H1 (cell line): ENCODE results near the gene TARS3. TPM values are rescaled to one million over a fixed set of nuclear protein-coding genes. Genes with fewer than 3 reads are reported as not detected.

Experiments
- CTCF ChIA-PET: fragments of 300-600 bp; sonication (Branson Sonifier 250); formaldehyde crosslinking; loops from one replicate; lab custom pipeline; 2021; ENCODE audit not compliant: partially characterized antibody; lab: Charles Lee
- POLR2A ChIA-PET: fragments of 300-600 bp; sonication (Branson Sonifier 250); formaldehyde crosslinking; loops from one replicate; lab custom pipeline; 2021; ENCODE audit warnings: inconsistent platforms; ENCODE audit not compliant: partially characterized antibody; lab: Charles Lee
- DNase-seq, 2 experiments: peaks; one replicate each; pipeline versions ENCODE4 v3.0.0 to v3.0.0-alpha.2; 2010 to 2022; ENCODE audit warnings: low spot score in 2 of 2, low read depth in 1 of 2, mixed read lengths in 1 of 2
- FAIRE-seq: peaks from 2 replicates; lab custom pipeline; 2011; peaks lifted over from hg19 to GRCh38; lab: Jason Lieb, UNC
- H2AFZ ChIP-seq: 2 replicates; pipeline ENCODE4 v1.8.1; 2012; ENCODE audit warnings: low read length, inconsistent platforms
- H2AK5ac ChIP-seq: 2 replicates; pipeline ENCODE4 v1.6.1; 2013; ENCODE audit warnings: low read depth, low read length
- H2BK120ac ChIP-seq: replicated peaks from 2 replicates; pipeline ENCODE3; 2013; ENCODE audit warnings: low read depth, low read length, inconsistent platforms
- H2BK12ac ChIP-seq: 2 replicates; pipeline ENCODE4 v1.6.1; 2013; ENCODE audit warnings: low read depth, low read length
- H2BK15ac ChIP-seq: 2 replicates; pipeline ENCODE4 v1.6.1; 2013; ENCODE audit warnings: low read length
- H2BK20ac ChIP-seq: 2 replicates; pipeline ENCODE4 v1.6.1; 2013; ENCODE audit warnings: low read length
- H2BK5ac ChIP-seq: 2 replicates; pipeline ENCODE4 v1.6.1; 2013; ENCODE audit warnings: low read depth, low read length
- H3K14ac ChIP-seq: 2 replicates; pipeline ENCODE4 v1.6.1; 2013; ENCODE audit warnings: inconsistent platforms; ENCODE audit not compliant: insufficient read length
- H3K18ac ChIP-seq: 2 replicates; pipeline ENCODE4 v1.6.1; 2013; ENCODE audit warnings: low read length; ENCODE audit errors: extremely low read depth
- H3K23ac ChIP-seq: 2 replicates; pipeline ENCODE4 v1.6.1; 2013; ENCODE audit warnings: inconsistent platforms; ENCODE audit not compliant: insufficient read length
- H3K23me2 ChIP-seq: 2 replicates; pipeline ENCODE4 v1.6.1; 2013; ENCODE audit warnings: low read depth, low read length
- H3K27ac ChIP-seq: 2 replicates; pipeline ENCODE4 v1.6.1; 2011; ENCODE audit warnings: low read depth, low read length, inconsistent platforms
- H3K27me3 ChIP-seq, 4 experiments: replicated peaks in 1 of 4; 1 replicate in 1 of 4; 2 replicates in 3 of 4; pipeline versions ENCODE4 v1.6.1 to v1.8.1; 2011 to 2013; ENCODE audit warnings: low read length in 3 of 4, mild to moderate bottlenecking in 3 of 4, inconsistent platforms in 2 of 4, mixed read lengths in 2 of 4, moderate library complexity in 1 of 4; ENCODE audit not compliant: control insufficient read depth in 3 of 4, insufficient read depth in 3 of 4; ENCODE audit errors: extremely low read depth in 1 of 4
- H3K36me3 ChIP-seq, 4 experiments: 2 replicates each; pipeline versions ENCODE4 v1.6.1 to v1.8.1; 2011 to 2013; ENCODE audit warnings: mild to moderate bottlenecking in 4 of 4, low read length in 3 of 4, moderate library complexity in 2 of 4, control low read depth in 1 of 4, inconsistent platforms in 1 of 4; ENCODE audit not compliant: insufficient read depth in 4 of 4, control insufficient read depth in 2 of 4
- H3K4ac ChIP-seq: replicated peaks from 2 replicates; pipeline ENCODE3; 2013; ENCODE audit warnings: low read length, low read depth, mixed read lengths, inconsistent platforms; ENCODE audit not compliant: insufficient read length
- H3K4me1 ChIP-seq, 4 experiments: replicated peaks in 1 of 4; 1 replicate in 1 of 4; 2 replicates in 3 of 4; pipeline versions ENCODE4 v1.6.1 to v1.8.1; 2011 to 2013; ENCODE audit warnings: low read length in 3 of 4, inconsistent platforms in 2 of 4, mixed read lengths in 1 of 4; ENCODE audit not compliant: insufficient read depth in 4 of 4, control insufficient read depth in 3 of 4
- H3K4me2 ChIP-seq, 2 experiments: 2 replicates each; pipeline versions ENCODE4 v1.6.1 to v1.8.1; 2011 to 2013; ENCODE audit warnings: low read depth in 2 of 2, low read length in 2 of 2, control low read depth in 1 of 2, inconsistent platforms in 1 of 2, mild to moderate bottlenecking in 1 of 2; ENCODE audit not compliant: insufficient read depth in 1 of 2
- H3K4me3 ChIP-seq, 4 experiments: fragments of 200-600, 300-600 bp in 1 of 4; sonication (generic), shearing (Covaris generic), sonication (Bioruptor Twin) in 1 of 4; 2 replicates each; pipeline versions ENCODE4 v1.5.1 to v1.8.1; 2011 to 2016; ENCODE audit warnings: low read length in 4 of 4, low read depth in 3 of 4, control low read depth in 2 of 4, inconsistent platforms in 2 of 4, mild to moderate bottlenecking in 2 of 4, mixed read lengths in 1 of 4, moderate library complexity in 1 of 4; ENCODE audit not compliant: insufficient read depth in 2 of 4; ENCODE audit errors: extremely low read depth in 1 of 4
- H3K56ac ChIP-seq: replicated peaks from 2 replicates; pipeline ENCODE3; 2013; ENCODE audit warnings: low read depth, mild to moderate bottlenecking, mixed read lengths, low read length, inconsistent platforms; ENCODE audit not compliant: insufficient read length
- H3K79me1 ChIP-seq: 2 replicates; pipeline ENCODE4 v1.6.1; 2013; ENCODE audit warnings: low read depth, low read length, control low read depth
- H3K79me2 ChIP-seq, 2 experiments: 2 replicates each; pipeline versions ENCODE4 v1.6.1 to v1.8.1; 2012 to 2013; ENCODE audit warnings: low read length in 2 of 2, mild to moderate bottlenecking in 2 of 2, inconsistent platforms in 1 of 2; ENCODE audit not compliant: insufficient read depth in 2 of 2, control insufficient read depth in 1 of 2
- H3K9ac ChIP-seq, 4 experiments: replicated peaks in 1 of 4; 1 replicate in 1 of 4; 2 replicates in 3 of 4; pipeline versions ENCODE4 v1.6.1 to v1.8.1; 2011 to 2013; ENCODE audit warnings: low read depth in 3 of 4, low read length in 3 of 4, control low read depth in 2 of 4, mild to moderate bottlenecking in 2 of 4, moderate library complexity in 2 of 4, inconsistent platforms in 1 of 4; ENCODE audit errors: extremely low read depth in 1 of 4
- H3K9me3 ChIP-seq, 2 experiments: 2 replicates each; pipeline versions ENCODE4 v1.6.1 to v1.8.1; 2012 to 2013; ENCODE audit warnings: mild to moderate bottlenecking in 2 of 2, moderate library complexity in 2 of 2, control low read depth in 1 of 2, inconsistent platforms in 1 of 2, low read depth in 1 of 2, low read length in 1 of 2, mixed read lengths in 1 of 2; ENCODE audit not compliant: insufficient read depth in 2 of 2
- H4K20me1 ChIP-seq, 2 experiments: replicated peaks in 1 of 2; 2 replicates each; pipeline versions ENCODE3 to v1.8.1; 2011 to 2013; ENCODE audit warnings: inconsistent platforms in 2 of 2, low read length in 2 of 2, mild to moderate bottlenecking in 1 of 2; ENCODE audit not compliant: insufficient read depth in 2 of 2, control insufficient read depth in 1 of 2
- H4K5ac ChIP-seq: 2 replicates; pipeline ENCODE4 v1.6.1; 2013; ENCODE audit warnings: low read length, low read depth, mixed read lengths, inconsistent platforms; ENCODE audit not compliant: insufficient read length
- H4K8ac ChIP-seq: 2 replicates; pipeline ENCODE4 v1.8.0; 2013; ENCODE audit warnings: mild to moderate bottlenecking, moderate library complexity, low read length, inconsistent platforms; ENCODE audit not compliant: insufficient read depth; ENCODE audit errors: extremely low read depth
- H4K91ac ChIP-seq: replicated peaks from 2 replicates; pipeline ENCODE3; 2013; ENCODE audit warnings: low read length, mixed read lengths, inconsistent platforms; ENCODE audit not compliant: insufficient read length
- ASH2L ChIP-seq: fragments of 200-600, 300-600 bp; sonication (generic); IDR thresholded peaks from one replicate; pipeline ENCODE4 v1.7.1; 2017; ENCODE audit warnings: low read length
- ATF3 ChIP-seq: IDR thresholded peaks from 2 replicates; pipeline ENCODE4 v1.6.1; 2011; ENCODE audit warnings: low read depth, mild to moderate bottlenecking, low read length; ENCODE audit not compliant: insufficient read depth
- CBX8 ChIP-seq: fragments of 300-800, 300-1000 bp; sonication (generic); IDR thresholded peaks from 2 replicates; pipeline ENCODE4 v1.7.1; 2016; ENCODE audit warnings: low read depth, low read length, borderline replicate concordance
- EP300 ChIP-seq, 2 experiments: IDR thresholded peaks; 1 replicate in 1 of 2; 2 replicates in 1 of 2; pipeline ENCODE4 v1.6.1; 2011 to 2012; ENCODE audit warnings: low read depth in 2 of 2, low read length in 2 of 2, mild to moderate bottlenecking in 2 of 2, borderline replicate concordance in 1 of 2, inconsistent platforms in 1 of 2, moderate library complexity in 1 of 2
- GABPA ChIP-seq: IDR thresholded peaks from 2 replicates; pipeline ENCODE4 v1.6.1; 2011; ENCODE audit warnings: mild to moderate bottlenecking, low read length, moderate library complexity, borderline replicate concordance; ENCODE audit not compliant: insufficient read depth
- KDM4A ChIP-seq: IDR thresholded peaks from one replicate; pipeline ENCODE4 v1.7.1; 2012; ENCODE audit warnings: low read depth, mild to moderate bottlenecking, moderate library complexity, low read length, inconsistent platforms; ENCODE audit not compliant: severe bottlenecking
- KDM5A ChIP-seq: fragments of 200-600 bp; IDR thresholded peaks from 2 replicates; pipeline ENCODE4 v1.7.1; 2012; ENCODE audit warnings: mild to moderate bottlenecking, low read length, inconsistent platforms, mixed read lengths
- MAFK ChIP-seq: IDR thresholded peaks from 2 replicates; pipeline ENCODE4 v1.6.1; 2012; ENCODE audit warnings: low read depth, mild to moderate bottlenecking, improper control_type of control experiment, low read length
- MAX ChIP-seq: IDR thresholded peaks from 2 replicates; pipeline ENCODE4 v1.6.1; 2012; ENCODE audit warnings: inconsistent platforms
- SP2 ChIP-seq: IDR thresholded peaks from 2 replicates; pipeline ENCODE4 v1.6.1; 2012; ENCODE audit warnings: mild to moderate bottlenecking, low read length, inconsistent platforms
- TAF7 ChIP-seq: optimal IDR thresholded peaks from 2 replicates; pipeline ENCODE3; 2011; ENCODE audit warnings: low read depth, mild to moderate bottlenecking, inconsistent platforms, low read length, moderate library complexity, borderline replicate concordance
- USF2 ChIP-seq: IDR thresholded peaks from 2 replicates; pipeline ENCODE4 v1.6.1; 2011; ENCODE audit warnings: low read length, improper control_type of control experiment
- WGBS, 2 experiments: shearing (Covaris generic) in 1 of 2; methylation state at CpG; one replicate each; pipeline versions ENCODE4 v1.1.6 to v1.1.7; 2013 to 2015; ENCODE audit warnings: low lambda C conversion rate in 2 of 2, mixed read lengths in 2 of 2, inconsistent platforms in 1 of 2, low coverage in 1 of 2, missing lambda C conversion rate in 1 of 2; ENCODE audit not compliant: insufficient replicate concordance in 2 of 2, insufficient coverage in 1 of 2, insufficient read length in 1 of 2; ENCODE audit errors: extremely low coverage in 1 of 2, missing lambda C conversion rate in 1 of 2; 5-methylcytosine and 5-hydroxymethylcytosine counted together
- polyA plus RNA-seq, 7 experiments: library from polyadenylated mRNA; depleted of rRNA in 3 of 7; stranded (reverse) in 5 of 7; unstranded in 2 of 7; fragments of >200 nt in 5 of 7; fragments of 200-250 nt in 2 of 7; gene quantifications; 1 replicate in 5 of 7; 2 replicates in 1 of 7; 4 replicates in 1 of 7; pipeline versions ENCODE4 v1.2.1 to v1.2.3, GENCODE V29; 2011 to 2013; ENCODE audit warnings: missing spikeins in 2 of 7, mixed read lengths in 2 of 7
- total RNA-seq: library from RNA; stranded (reverse); fragmentation: NEBNext Ultra II Directional; extraction: Animal tissue kit (Norgen Biotek cat#: 25700); gene quantifications from 2 replicates; pipeline ENCODE4 v1.2.1, GENCODE V29; 2021

The TARS3 gene
- total and polyA plus RNA-seq, 2 of the 8 experiments (the other 6 are each of a cell fraction or from before 2014, with no cell fraction given) = 2.1 to 13.9 TPM

- DNase-seq (no peak), FAIRE-seq (no peak)
- 91% methylated on average over 2 of the region's 2 CpGs; no CpG with 5 or more reads in 1 of the 2 experiments for WGBS, 2 experiments
- no peak overlapping the region for H2BK12ac ChIP-seq
- H3K4me1 ChIP-seq = peaks cover 0 to 2% (median 0%) of the 10 kb centered on the region in 4 experiments; a peak in 2 of 7 replicates
- H3K79me1 ChIP-seq = no peaks in the 10 kb centered on the region
- H3K9ac ChIP-seq = no peak overlapping the region
- 0 out of 4 replicates have a peak overlapping the region, but pooled peaks of 1 of the 2 experiments have one; percentile 57 for H3K4me2 ChIP-seq
- no peak overlapping the region for H3K14ac ChIP-seq
- H3K56ac ChIP-seq = no peak overlapping the region
- ChIA-PET CTCF (no interaction called here), POLR2A (no interaction called here)
- no peak overlapping the region for H4K91ac ChIP-seq
- H3K27me3 ChIP-seq = no peaks in the 10 kb centered on the region
- H3K4ac ChIP-seq = no peak overlapping the region
- no peak overlapping the region for H4K8ac ChIP-seq
- H3K23ac ChIP-seq = no peak overlapping the region
- H2BK120ac ChIP-seq = no peak overlapping the region
- no peak overlapping the region for H2BK20ac ChIP-seq
- no peak overlapping the region for H3K4me3 ChIP-seq
- no peaks in the 10 kb centered on the region for H4K20me1 ChIP-seq
- no peaks in the 10 kb centered on the region for H3K9me3 ChIP-seq
- no peak overlapping the region for H3K18ac ChIP-seq
- H4K5ac ChIP-seq = no peak overlapping the region
- H2BK5ac ChIP-seq = no peak overlapping the region
- H3K36me3 ChIP-seq = peaks cover 4 to 10% (median 8%) of the 10 kb centered on the region in 4 experiments; a peak in 5 of 8 replicates
- H2AK5ac ChIP-seq = no peak overlapping the region
- peak overlapping the region; percentile 100 for H2AFZ ChIP-seq
- H3K27ac ChIP-seq = no peak overlapping the region
- peaks cover 5% of the 10 kb centered on the region; the same call in 1 of the 2 replicates for H3K23me2 ChIP-seq
- no peak overlapping the region for H2BK15ac ChIP-seq
- H3K79me2 ChIP-seq = no peaks in the 10 kb centered on the region
- TF ChIP-seq EP300 (IDR thresholded peaks at IDR 0.05; ENCODE audit: borderline replicate concordance in 1 of 2, low read depth in 2 of 2, low read length in 2 of 2) (no peak), SP2 (no peak), TAF7 (no peak), CBX8 (no peak), ASH2L (no peak), USF2 (no peak), KDM4A (no peak), MAX (no peak), KDM5A (no peak), MAFK (no peak), GABPA (no peak), ATF3 (no peak)
These were observed 800 bp upstream of the TARS3 start for GRCh38 chr15:101725073-101725472.
